Measurements from ENCODE around the gene ZNF593.

DNA sequence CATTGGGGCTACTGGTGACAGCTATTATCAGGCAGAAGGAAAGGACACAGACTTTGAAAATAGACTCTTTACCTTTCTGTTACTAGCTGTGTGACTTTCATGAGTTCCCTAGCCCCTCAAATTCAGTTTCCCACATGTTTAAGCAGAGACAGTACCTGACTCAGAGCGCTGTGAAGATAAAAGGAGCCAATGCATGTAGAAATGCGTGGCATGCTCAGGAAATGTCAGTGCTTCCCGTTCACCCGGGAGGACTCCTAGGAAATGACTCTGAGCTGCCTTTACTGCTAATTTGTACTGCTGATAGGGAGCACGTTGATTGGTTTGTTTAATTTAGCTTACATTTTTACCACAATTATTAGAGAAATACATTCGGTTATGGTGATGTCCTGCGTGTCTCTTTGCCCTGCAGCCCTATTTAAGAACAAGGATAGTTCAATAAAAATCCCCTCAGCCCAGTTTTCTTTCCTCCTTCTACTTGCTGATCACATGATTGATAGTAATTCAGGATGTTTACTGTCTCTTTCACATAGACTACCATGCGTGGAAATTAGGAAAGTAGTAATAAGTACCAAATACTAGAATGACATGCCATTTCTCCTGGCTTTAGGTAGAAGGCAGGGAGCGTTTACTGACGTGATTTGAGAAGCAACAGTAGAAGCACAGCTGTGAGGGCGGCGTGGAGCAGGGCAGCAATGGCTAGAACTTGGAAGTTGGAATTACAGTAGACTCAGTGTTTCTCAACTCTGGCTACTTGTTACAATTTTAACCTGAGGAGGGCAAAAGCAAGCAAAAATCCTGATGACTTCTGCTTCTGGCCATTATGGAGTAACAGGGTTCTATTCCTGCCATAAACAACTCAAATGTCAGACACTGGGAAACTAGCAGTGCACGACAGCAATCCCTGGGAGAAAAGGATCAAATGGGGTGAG, 42.2 kb upstream of the ZNF593 start:
- TF ChIP-seq, protein P1, sequence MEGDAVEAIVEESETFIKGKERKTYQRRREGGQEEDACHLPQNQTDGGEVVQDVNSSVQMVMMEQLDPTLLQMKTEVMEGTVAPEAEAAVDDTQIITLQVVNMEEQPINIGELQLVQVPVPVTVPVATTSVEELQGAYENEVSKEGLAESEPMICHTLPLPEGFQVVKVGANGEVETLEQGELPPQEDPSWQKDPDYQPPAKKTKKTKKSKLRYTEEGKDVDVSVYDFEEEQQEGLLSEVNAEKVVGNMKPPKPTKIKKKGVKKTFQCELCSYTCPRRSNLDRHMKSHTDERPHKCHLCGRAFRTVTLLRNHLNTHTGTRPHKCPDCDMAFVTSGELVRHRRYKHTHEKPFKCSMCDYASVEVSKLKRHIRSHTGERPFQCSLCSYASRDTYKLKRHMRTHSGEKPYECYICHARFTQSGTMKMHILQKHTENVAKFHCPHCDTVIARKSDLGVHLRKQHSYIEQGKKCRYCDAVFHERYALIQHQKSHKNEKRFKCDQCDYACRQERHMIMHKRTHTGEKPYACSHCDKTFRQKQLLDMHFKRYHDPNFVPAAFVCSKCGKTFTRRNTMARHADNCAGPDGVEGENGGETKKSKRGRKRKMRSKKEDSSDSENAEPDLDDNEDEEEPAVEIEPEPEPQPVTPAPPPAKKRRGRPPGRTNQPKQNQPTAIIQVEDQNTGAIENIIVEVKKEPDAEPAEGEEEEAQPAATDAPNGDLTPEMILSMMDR (IDR thresholded peaks at IDR 0.05) = no peak
- TF ChIP-seq POLR2A (IDR thresholded peaks at IDR 0.05) = no peak

All from body of pancreas (tissue), 4 donors.